GM12892 (cell line): Measurements from ENCODE around the gene ATP6V1E1.

Experiments
- DNase-seq: peaks from one replicate; pipeline ENCODE4 v3.0.0; 2011; ENCODE audit not compliant: insufficient read length
- FAIRE-seq: peaks from 2 replicates; lab custom pipeline; 2011; peaks lifted over from hg19 to GRCh38; lab: Jason Lieb, UNC
- POLR2A ChIP-seq: IDR thresholded peaks from 2 replicates; pipeline ENCODE4 v1.6.1; 2011; ENCODE audit warnings: low read depth, low read length, control low read depth
- POLR2AphosphoS5 ChIP-seq: IDR thresholded peaks from 2 replicates; pipeline ENCODE4 v1.6.1; 2011; ENCODE audit warnings: low read depth, low read length, control low read depth
- TAF1 ChIP-seq: IDR thresholded peaks from 2 replicates; pipeline ENCODE4 v1.6.1; 2011; ENCODE audit warnings: low read depth, mild to moderate bottlenecking, control low read depth, low read length, borderline replicate concordance

Gene ATP6V1E1

GRCh38 chr22:17592201-17592600, 36.3 kb downstream of the ATP6V1E1 start:
- TF ChIP-seq POLR2A (no peak), TAF1 (no peak), POLR2AphosphoS5 (no peak)
- DNase-seq (no peak), FAIRE-seq (no peak)

GRCh38 chr22:17590586-17590985, 38.0 kb downstream of the ATP6V1E1 start:
- no peak for TF ChIP-seq POLR2AphosphoS5
- no peak for TF ChIP-seq TAF1
- TF ChIP-seq POLR2A, result no peak
- no peak for DNase-seq
- no peak for FAIRE-seq

GRCh38 chr22:17589810-17590375, 38.7 kb downstream of the ATP6V1E1 start:
- DNase-seq (no peak), FAIRE-seq (no peak)
- TF ChIP-seq POLR2A (0 out of 2 replicates have a peak, but pooled peaks have one; percentile 23), TAF1 (no peak)

GRCh38 chr22:17588606-17589005, 39.9 kb downstream of the ATP6V1E1 start:
- TF ChIP-seq POLR2AphosphoS5, result no peak
- FAIRE-seq, result no peak
- no peak for DNase-seq

- FAIRE-seq (no peak), DNase-seq (no peak)
- TF ChIP-seq POLR2A (no peak), POLR2AphosphoS5 (no peak)
Measured at GRCh38 chr22:17587629-17588028, 40.9 kb downstream of the ATP6V1E1 start.

- DNase-seq (no peak), FAIRE-seq (no peak)
- TF ChIP-seq POLR2A, result no peak
- TF ChIP-seq TAF1, result no peak
- no peak for TF ChIP-seq POLR2AphosphoS5
Measured at GRCh38 chr22:17586831-17587440, 41.6 kb downstream of the ATP6V1E1 start.

GRCh38 chr22:17583151-17583550, 45.4 kb downstream of the ATP6V1E1 start:
- TF ChIP-seq TAF1 (no peak), POLR2A (no peak), POLR2AphosphoS5 (no peak)
- FAIRE-seq (no peak), DNase-seq (no peak)

- no peak for DNase-seq
- no peak for FAIRE-seq
- TF ChIP-seq TAF1, result no peak
- no peak for TF ChIP-seq POLR2A
- no peak for TF ChIP-seq POLR2AphosphoS5
Measured at GRCh38 chr22:17581631-17582030, 46.9 kb downstream of the ATP6V1E1 start.

- FAIRE-seq (no peak), DNase-seq (no peak)
- TF ChIP-seq POLR2AphosphoS5 (no peak), POLR2A (no peak), TAF1 (no peak)
Measured at GRCh38 chr22:17581056-17581455, 47.5 kb downstream of the ATP6V1E1 start.

- FAIRE-seq (no peak), DNase-seq (no peak)
- TF ChIP-seq POLR2A, result no peak
- no peak for TF ChIP-seq TAF1
- TF ChIP-seq POLR2AphosphoS5, result no peak
Measured at GRCh38 chr22:17580441-17581031, 48.0 kb downstream of the ATP6V1E1 start.

- DNase-seq (no peak), FAIRE-seq (no peak)
- no peak for TF ChIP-seq TAF1
- TF ChIP-seq POLR2AphosphoS5, result no peak
- no peak for TF ChIP-seq POLR2A
Measured at GRCh38 chr22:17579535-17579981, 49.0 kb downstream of the ATP6V1E1 start.

GRCh38 chr22:17578136-17578754, 50.3 kb downstream of the ATP6V1E1 start:
- DNase-seq (no peak), FAIRE-seq (no peak)
- no peak for TF ChIP-seq POLR2AphosphoS5
- TF ChIP-seq POLR2A, result no peak
- TF ChIP-seq TAF1, result no peak
